Skeletal muscle tissue (tissue), 4 donors: Measurements from ENCODE around the gene IER2. TPM values are rescaled to one million over a fixed set of nuclear protein-coding genes. Genes with fewer than 3 reads are reported as not detected.
A peak's percentile ranks its signal among the peaks of the same experiment; 100 is the strongest.

Experiments used
- H3K27ac ChIP-seq: one replicate; pipeline ENCODE4 v1.7.0; 2013; ENCODE audit warnings: mild to moderate bottlenecking, low read depth, low read length, inconsistent platforms
- H3K27me3 ChIP-seq, 3 donors: one replicate each; pipeline ENCODE4 v1.7.0; 2013; ENCODE audit warnings: low read length in 3 of 3; ENCODE audit not compliant: control insufficient read depth in 3 of 3, insufficient read depth in 3 of 3
- H3K36me3 ChIP-seq, 3 donors: one replicate each; pipeline ENCODE4 v1.7.0; 2013; ENCODE audit warnings: low read length in 3 of 3; ENCODE audit not compliant: control insufficient read depth in 3 of 3, insufficient read depth in 3 of 3
- H3K4me1 ChIP-seq, 3 donors: one replicate each; pipeline ENCODE4 v1.7.0; 2013; ENCODE audit warnings: low read length in 3 of 3, mild to moderate bottlenecking in 3 of 3; ENCODE audit not compliant: control insufficient read depth in 3 of 3, insufficient read depth in 3 of 3
- H3K4me3 ChIP-seq, 3 donors: one replicate each; pipeline ENCODE4 v1.7.0; 2013; ENCODE audit warnings: low read length in 3 of 3
- H3K9ac ChIP-seq, 3 donors: one replicate each; pipeline ENCODE4 v1.7.0; 2013; ENCODE audit warnings: low read length in 3 of 3, mild to moderate bottlenecking in 3 of 3, moderate library complexity in 2 of 3, low read depth in 1 of 3
- H3K9me3 ChIP-seq, 3 donors: one replicate each; pipeline ENCODE4 v1.7.0; 2013; ENCODE audit warnings: low read length in 3 of 3; ENCODE audit not compliant: control insufficient read depth in 3 of 3
- total RNA-seq: library from RNA; depleted of rRNA; stranded (reverse); fragments of >200 nt; gene quantifications from one replicate; pipeline ENCODE4 v1.2.3, GENCODE V29; 2014
- donor health status: Osteomylitis.

IER2 gene
- total RNA-seq, 1 donor from 2014 or later, result 23.5 TPM

GRCh38 chr19:13104848-13105711 is 45.1 kb upstream of the IER2 start:
- peak overlapping the region in 1 of 3 donors; percentile 23 for H3K4me3 ChIP-seq

GRCh38 chr19:13109361-13110098 is 40.7 kb upstream of the IER2 start:
- H3K9me3 ChIP-seq, result no peaks in the 10 kb centered on the region
- no peak overlapping the region for H3K9ac ChIP-seq
- H3K4me3 ChIP-seq, result no peak overlapping the region
- peaks cover 25 to 26% (median 25%) of the 10 kb centered on the region in 3 donors for H3K36me3 ChIP-seq
- peaks cover 4 to 6% (median 6%) of the 10 kb centered on the region in 3 donors for H3K4me1 ChIP-seq
- H3K27ac ChIP-seq, result no peak overlapping the region
- no peaks in the 10 kb centered on the region for H3K27me3 ChIP-seq

More at GRCh38 chr19:13104848-13105711, 45.1 kb upstream of the IER2 start:
- H3K9ac ChIP-seq, result peak overlapping the region in 2 of 3 donors; percentile 7 to 40
- peaks cover 18 to 28% (median 22%) of the 10 kb centered on the region in 3 donors for H3K4me1 ChIP-seq
- H3K36me3 ChIP-seq, result peaks cover 13 to 18% (median 14%) of the 10 kb centered on the region in 3 donors
- H3K9me3 ChIP-seq, result no peaks in the 10 kb centered on the region
- H3K27ac ChIP-seq, result peak overlapping the region; percentile 47
- H3K27me3 ChIP-seq, result no peaks in the 10 kb centered on the region

DNA sequence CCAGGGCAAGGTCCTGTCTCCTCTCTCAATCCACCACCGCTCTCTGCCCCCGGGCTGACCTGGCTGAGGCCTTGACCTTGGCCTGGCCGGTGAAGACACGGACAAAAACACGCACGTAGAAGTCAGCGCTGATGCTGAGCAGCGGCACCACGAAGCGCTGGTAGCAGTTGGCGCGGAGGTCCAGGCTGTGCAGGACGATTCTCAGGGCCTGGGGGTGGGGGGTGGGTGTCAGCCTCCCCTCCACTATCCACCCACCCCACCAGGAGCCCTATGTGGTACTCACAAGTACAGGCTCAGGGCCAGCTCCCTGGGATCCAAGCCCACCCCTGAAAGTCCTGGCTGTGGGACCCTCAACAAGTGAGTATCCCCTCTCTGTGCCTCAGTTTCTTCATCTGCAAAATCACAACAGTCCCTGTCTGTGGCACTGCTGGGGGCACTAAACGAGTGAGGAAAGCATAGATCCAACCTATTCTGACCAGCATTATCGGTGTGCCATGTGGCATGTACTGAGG is 40.1 kb upstream of the IER2 start:
- H3K27ac ChIP-seq, result no peak overlapping the region
- no peaks in the 10 kb centered on the region for H3K27me3 ChIP-seq
- peaks cover 25 to 29% (median 25%) of the 10 kb centered on the region in 3 donors for H3K36me3 ChIP-seq
- no peak overlapping the region for H3K4me3 ChIP-seq
- no peaks in the 10 kb centered on the region for H3K9me3 ChIP-seq
- H3K4me1 ChIP-seq, result peaks cover 2 to 3% (median 3%) of the 10 kb centered on the region in 3 donors
- H3K9ac ChIP-seq, result no peak overlapping the region

DNA sequence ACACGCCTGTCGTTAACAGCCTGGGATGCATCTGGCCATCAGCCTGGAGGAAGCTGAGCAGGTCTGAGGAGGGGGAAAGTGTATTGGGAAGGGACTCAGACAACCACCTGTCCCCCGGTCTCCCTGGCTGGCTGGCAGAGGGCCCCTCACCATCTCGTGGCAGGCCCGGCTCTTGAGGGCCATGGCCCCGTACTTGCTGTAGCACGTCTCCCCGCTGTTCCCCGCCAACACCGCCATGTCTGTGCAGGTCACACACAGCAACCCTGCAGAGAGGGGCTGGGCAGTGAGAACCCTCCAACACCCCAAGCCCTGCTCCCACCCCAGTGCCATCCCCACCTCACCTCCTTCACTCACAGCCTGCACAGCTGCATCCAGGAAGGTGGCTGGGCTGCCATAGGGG is 37.7 kb upstream of the IER2 start:
- Histone ChIP-seq H3K36me3 (peaks cover 21 to 27% (median 23%) of the 10 kb centered on the region in 3 donors), H3K27ac (no peak overlapping the region), H3K9ac (no peak overlapping the region)

GRCh38 chr19:13115936-13116281 is 34.3 kb upstream of the IER2 start:
- no peaks in the 10 kb centered on the region for H3K9me3 ChIP-seq
- H3K4me3 ChIP-seq, result peak overlapping the region; percentile 93 to 99 (median 96)
- H3K27me3 ChIP-seq, result no peaks in the 10 kb centered on the region
- H3K4me1 ChIP-seq, result peaks cover 38 to 47% (median 42%) of the 10 kb centered on the region in 3 donors
- peaks cover 7 to 17% (median 13%) of the 10 kb centered on the region in 3 donors for H3K36me3 ChIP-seq
- H3K9ac ChIP-seq, result peak overlapping the region; percentile 87 to 93 (median 91)
- H3K27ac ChIP-seq, result peak overlapping the region; percentile 75

More for the DNA sequence above, 37.7 kb upstream of the IER2 start:
- Histone ChIP-seq H3K4me3 (no peak overlapping the region), H3K4me1 (peaks cover 19 to 25% (median 21%) of the 10 kb centered on the region in 3 donors), H3K27me3 (no peaks in the 10 kb centered on the region), H3K9me3 (no peaks in the 10 kb centered on the region)

DNA sequence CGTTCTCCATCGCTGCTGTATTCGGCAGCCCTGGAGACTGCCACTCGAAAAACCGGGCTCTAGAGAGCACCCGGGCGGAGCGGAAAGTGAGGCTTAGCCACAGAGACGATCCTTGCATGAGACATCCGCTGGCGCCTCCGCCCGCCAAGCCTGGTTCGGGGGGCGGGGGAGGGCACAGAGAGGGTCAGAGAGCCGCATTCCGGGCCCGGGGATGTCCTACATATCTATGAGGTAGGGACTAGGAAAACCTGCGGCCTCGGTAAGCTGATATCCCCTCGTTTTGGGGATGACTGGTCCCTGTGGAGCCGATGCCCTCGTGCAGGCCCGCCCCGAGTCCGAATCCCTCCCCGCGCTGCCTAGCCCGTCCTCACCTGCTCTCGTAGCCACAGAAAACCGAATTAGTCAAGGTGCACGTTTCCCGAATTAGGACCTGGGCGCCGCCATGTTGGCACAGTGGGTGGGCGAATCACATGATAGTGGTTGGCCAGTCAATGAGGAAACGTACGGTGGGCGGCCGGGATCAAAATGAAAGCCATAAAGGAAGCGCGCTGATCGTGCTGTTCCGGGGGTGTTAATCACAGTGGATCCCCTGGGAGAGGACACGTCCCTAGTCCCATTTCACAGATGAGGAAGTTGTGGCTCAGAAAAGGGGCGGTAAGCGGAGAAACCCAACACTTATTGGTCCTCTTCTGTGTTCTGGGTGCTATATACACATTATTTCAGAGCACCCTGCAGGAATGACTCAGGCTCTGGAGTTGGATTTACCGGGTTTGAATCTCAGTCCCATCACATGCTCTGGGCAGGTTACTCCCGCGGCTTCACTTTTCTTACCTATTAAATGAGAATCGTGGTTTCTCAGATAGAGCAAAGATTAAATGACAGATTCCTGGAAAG is 33.7 kb upstream of the IER2 start, which contains the start of gene TRMT1:
Gene TRMT1 (minus strand): TSS at position 459 of the 894 bp plus-strand sequence. CDS start 341 bp downstream, at position 118.
- H3K9me3 ChIP-seq, result no peaks in the 10 kb centered on the region
- H3K27me3 ChIP-seq, result no peaks in the 10 kb centered on the region
- H3K4me3 ChIP-seq, result peak within 1 kb of the TSS; percentile 93 to 99 (median 96)
- H3K27ac ChIP-seq, result peak within 1 kb of the TSS; percentile 75
- peaks cover 43 to 48% (median 44%) of the 10 kb centered on the region in 3 donors for H3K4me1 ChIP-seq
- peak within 1 kb of the TSS; percentile 87 to 93 (median 91) for H3K9ac ChIP-seq
- peaks cover 9 to 17% (median 13%) of the 10 kb centered on the region in 3 donors for H3K36me3 ChIP-seq

- H3K27ac ChIP-seq, result peak overlapping the region; percentile 75
- peaks cover 48 to 54% (median 51%) of the 10 kb centered on the region in 3 donors for H3K4me1 ChIP-seq
- peak overlapping the region; percentile 87 to 93 (median 91) for H3K9ac ChIP-seq
- no peaks in the 10 kb centered on the region for H3K27me3 ChIP-seq
- H3K9me3 ChIP-seq, result no peaks in the 10 kb centered on the region
- H3K36me3 ChIP-seq, result peaks cover 11 to 19% (median 13%) of the 10 kb centered on the region in 3 donors
- peak overlapping the region; percentile 93 to 99 (median 96) for H3K4me3 ChIP-seq
Measured at GRCh38 chr19:13117176-13117771, 32.9 kb upstream of the IER2 start.

DNA sequence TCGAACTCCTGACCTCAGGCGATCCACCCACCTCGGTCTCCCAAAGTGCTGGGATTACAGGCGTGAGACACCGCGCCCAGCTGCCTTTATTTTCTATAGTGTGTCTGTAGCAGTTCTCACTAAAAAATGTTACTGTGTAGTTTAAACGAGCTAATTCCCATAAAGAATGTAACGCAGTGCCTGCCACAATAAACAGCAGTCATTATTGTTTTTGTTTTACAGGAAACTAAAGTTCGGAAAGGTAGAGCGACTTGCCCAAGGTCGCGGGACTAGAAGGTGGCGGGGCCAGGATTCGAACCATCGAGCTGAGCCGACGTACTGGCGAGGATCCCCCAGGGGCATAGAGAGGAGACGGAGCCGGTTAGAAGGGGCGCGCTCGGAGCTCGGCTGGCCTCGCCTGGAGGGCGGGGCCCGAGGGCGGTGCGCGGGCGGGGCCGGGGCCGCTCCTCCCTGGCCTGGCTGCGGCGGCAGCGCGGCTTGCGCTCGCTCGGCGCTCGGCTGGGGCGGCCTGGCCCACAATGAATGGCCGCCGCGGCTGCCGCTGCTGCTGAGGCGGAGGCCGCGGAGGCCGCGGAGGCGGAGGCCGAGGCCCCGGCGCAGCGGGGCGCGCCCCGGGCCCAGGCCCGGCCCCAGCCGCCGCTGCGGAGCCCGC is 32.3 kb upstream of the IER2 start, which contains the start of gene NACC1:
Gene NACC1 (plus strand): TSS at position 493 of the 652 bp plus-strand sequence. CDS start 16,944 bp downstream, outside the sequence.
- H3K4me1 ChIP-seq, result peaks cover 48 to 54% (median 51%) of the 10 kb centered on the region in 3 donors
- H3K9me3 ChIP-seq, result no peaks in the 10 kb centered on the region
- H3K4me3 ChIP-seq, result peak within 1 kb of the TSS; percentile 93 to 99 (median 96)
- no peaks in the 10 kb centered on the region for H3K27me3 ChIP-seq
- peaks cover 5 to 13% (median 6%) of the 10 kb centered on the region in 3 donors for H3K36me3 ChIP-seq
- peak within 1 kb of the TSS; percentile 87 to 93 (median 91) for H3K9ac ChIP-seq
- H3K27ac ChIP-seq, result peak within 1 kb of the TSS; percentile 75
